H9 (cell line): Measurements from ENCODE around the gene MTA1. TPM values are rescaled to one million over a fixed set of nuclear protein-coding genes. Genes with fewer than 3 reads are reported as not detected.

ENCODE experiments used
- DNase-seq: peaks from one replicate; pipeline ENCODE4 v3.0.0-alpha.2; 2017
- H2AFZ ChIP-seq: one replicate; pipeline ENCODE4 v1.6.1; 2013; ENCODE audit warnings: mild to moderate bottlenecking, low read length, control low read depth, moderate library complexity
- H2AK5ac ChIP-seq: 2 replicates; pipeline ENCODE4 v1.6.1; 2013; ENCODE audit warnings: low read length, control low read depth, mixed read lengths; ENCODE audit not compliant: insufficient read length
- H2BK120ac ChIP-seq: one replicate; pipeline ENCODE4 v1.6.1; 2013; ENCODE audit warnings: low read depth, mild to moderate bottlenecking, low read length, control low read depth, inconsistent platforms; ENCODE audit not compliant: poor library complexity, severe bottlenecking
- H2BK12ac ChIP-seq: 2 replicates; pipeline ENCODE4 v1.6.1; 2013; ENCODE audit warnings: low read length, control low read depth, mixed read lengths, low read depth; ENCODE audit not compliant: insufficient read length
- H2BK15ac ChIP-seq: 2 replicates; pipeline ENCODE4 v1.6.1; 2013; ENCODE audit warnings: low read depth, low read length, control low read depth
- H2BK20ac ChIP-seq: one replicate; pipeline ENCODE4 v1.6.1; 2013; ENCODE audit warnings: low read depth, mild to moderate bottlenecking, low read length, control low read depth, inconsistent platforms; ENCODE audit not compliant: poor library complexity, severe bottlenecking
- H2BK5ac ChIP-seq: 2 replicates; pipeline ENCODE4 v1.6.1; 2013; ENCODE audit warnings: low read length, control low read depth, mixed read lengths; ENCODE audit not compliant: insufficient read length
- H3K14ac ChIP-seq: 2 replicates; pipeline ENCODE4 v1.6.1; 2013; ENCODE audit warnings: low read length, control low read depth; ENCODE audit not compliant: insufficient read depth
- H3K18ac ChIP-seq: 2 replicates; pipeline ENCODE4 v1.6.1; 2013; ENCODE audit warnings: low read depth, mild to moderate bottlenecking, mixed read lengths, low read length, control low read depth; ENCODE audit not compliant: insufficient read length
- H3K23ac ChIP-seq: 2 replicates; pipeline ENCODE4 v1.6.1; 2013; ENCODE audit warnings: low read length, control low read depth, mixed read lengths, low read depth; ENCODE audit not compliant: insufficient read length
- H3K23me2 ChIP-seq: 2 replicates; pipeline ENCODE4 v1.6.1; 2013; ENCODE audit warnings: low read depth, mild to moderate bottlenecking, mixed read lengths, low read length, control low read depth; ENCODE audit not compliant: insufficient read length, poor library complexity, severe bottlenecking
- H3K27ac ChIP-seq: 2 replicates; pipeline ENCODE4 v1.5.1; 2013; ENCODE audit warnings: low read length, control low read depth, mixed read lengths, low read depth; ENCODE audit not compliant: insufficient read length
- H3K27me3 ChIP-seq: 2 replicates; pipeline ENCODE4 v1.6.1; 2013; ENCODE audit warnings: low read length, control low read depth, inconsistent platforms; ENCODE audit not compliant: insufficient read depth
- H3K4ac ChIP-seq: 2 replicates; pipeline ENCODE4 v1.6.1; 2013; ENCODE audit warnings: low read depth, mild to moderate bottlenecking, control low read depth, inconsistent platforms, low read length, moderate library complexity
- H3K4me1 ChIP-seq: 2 replicates; pipeline ENCODE4 v1.6.1; 2013; ENCODE audit warnings: low read length, control low read depth, inconsistent platforms; ENCODE audit not compliant: insufficient read depth
- H3K4me2 ChIP-seq: 2 replicates; pipeline ENCODE4 v1.6.1; 2013; ENCODE audit warnings: low read length, control low read depth, mixed read lengths; ENCODE audit not compliant: insufficient read length, insufficient read depth
- H3K56ac ChIP-seq: 2 replicates; pipeline ENCODE4 v1.6.1; 2013; ENCODE audit warnings: low read depth, mild to moderate bottlenecking, mixed read lengths, low read length, control low read depth; ENCODE audit not compliant: insufficient read length
- H3K79me1 ChIP-seq: 2 replicates; pipeline ENCODE4 v1.6.1; 2013; ENCODE audit warnings: low read depth, mild to moderate bottlenecking, moderate library complexity, low read length, control low read depth, inconsistent platforms; ENCODE audit not compliant: insufficient read depth, poor library complexity, severe bottlenecking
- H3K79me2 ChIP-seq: 2 replicates; pipeline ENCODE4 v1.6.1; 2013; ENCODE audit warnings: low read length, control low read depth, inconsistent platforms; ENCODE audit not compliant: insufficient read depth
- H3K9ac ChIP-seq: 2 replicates; pipeline ENCODE4 v1.6.1; 2013; ENCODE audit warnings: low read length, control low read depth, mixed read lengths; ENCODE audit not compliant: insufficient read length; ENCODE audit errors: extremely low read depth
- H3K9me3 ChIP-seq: one replicate; pipeline ENCODE4 v1.6.1; 2013; ENCODE audit warnings: low read depth, low read length, inconsistent platforms; ENCODE audit not compliant: control insufficient read depth
- H3T11ph ChIP-seq: one replicate; pipeline ENCODE4 v1.6.1; 2013; ENCODE audit warnings: mild to moderate bottlenecking, low read length, control low read depth, inconsistent platforms
- H4K20me1 ChIP-seq: one replicate; pipeline ENCODE4 v1.6.1; 2013; ENCODE audit not compliant: control insufficient read depth, insufficient read length, insufficient read depth
- H4K5ac ChIP-seq: 2 replicates; pipeline ENCODE4 v1.6.1; 2013; ENCODE audit warnings: low read depth, mild to moderate bottlenecking, mixed read lengths, low read length, control low read depth; ENCODE audit not compliant: insufficient read length
- H4K8ac ChIP-seq: replicated peaks from 2 replicates; pipeline ENCODE4 v1.6.1; 2013; ENCODE audit warnings: low read length, control low read depth, mixed read lengths, low read depth; ENCODE audit not compliant: insufficient read length
- H4K91ac ChIP-seq: 2 replicates; pipeline ENCODE4 v1.6.1; 2013; ENCODE audit warnings: low read depth, mild to moderate bottlenecking, moderate library complexity, mixed read lengths, low read length, control low read depth; ENCODE audit not compliant: insufficient read length
- H3K27ac Mint-ChIP-seq, 3 experiments: 2 replicates in 2 of 3; 3 replicates in 1 of 3; pipeline ENCODE4 v1.8.0; 2020 to 2021; ENCODE audit warnings: mixed read lengths in 3 of 3, mild to moderate bottlenecking in 1 of 3, moderate library complexity in 1 of 3
- H3K27me3 Mint-ChIP-seq: 2 replicates; pipeline ENCODE4 v1.8.0; 2021; ENCODE audit warnings: low read depth, mild to moderate bottlenecking, moderate library complexity, mixed read lengths
- H3K36me3 Mint-ChIP-seq, 3 experiments: 2 replicates in 2 of 3; 3 replicates in 1 of 3; pipeline ENCODE4 v1.8.0; 2020 to 2021; ENCODE audit warnings: low read depth in 3 of 3, mixed read lengths in 3 of 3; ENCODE audit not compliant: insufficient read depth in 1 of 3
- H3K4me1 Mint-ChIP-seq, 2 experiments: 2 replicates each; pipeline ENCODE4 v1.8.0; 2020; ENCODE audit warnings: mixed read lengths in 2 of 2
- H3K4me3 Mint-ChIP-seq, 2 experiments: 2 replicates in 1 of 2; 3 replicates in 1 of 2; pipeline ENCODE4 v1.8.0; 2020 to 2021; ENCODE audit warnings: mild to moderate bottlenecking in 2 of 2, mixed read lengths in 2 of 2, moderate library complexity in 1 of 2
- H3K9me3 Mint-ChIP-seq, 2 experiments: 2 replicates in 1 of 2; 3 replicates in 1 of 2; pipeline ENCODE4 v1.8.0; 2020; ENCODE audit warnings: mild to moderate bottlenecking in 2 of 2, mixed read lengths in 2 of 2, moderate library complexity in 1 of 2
- WGBS: extraction: QIAGEN DNeasy Blood & Tissue Kit; methylation state at CpG from one replicate; pipeline ENCODE4 v1.1.7; 2013; ENCODE audit warnings: missing lambda C conversion rate, low lambda C conversion rate, mixed read lengths; ENCODE audit not compliant: insufficient read length; ENCODE audit errors: extremely low coverage; 5-methylcytosine and 5-hydroxymethylcytosine counted together
- total RNA-seq: library from RNA; stranded (reverse); gene quantifications from 2 replicates; pipeline ENCODE4 v1.2.1, GENCODE V29; 2021
- TF ChIP-seq, protein P1 (sequence below): fragments of 200-600 bp; sonication (generic); conservative IDR thresholded peaks from 3 replicates; pipeline ENCODE4 v1.8.0; 2021; ENCODE audit warnings: antibody characterized with exemption, mild to moderate bottlenecking

MTA1 gene
- total RNA-seq, 1 experiment from 2014 or later, result 230 TPM

GRCh38 chr14:105483300-105484068, 63.9 kb downstream of the MTA1 start:
- peaks cover 43% of the 10 kb centered on the region for H3K27me3 ChIP-seq
- H4K20me1 ChIP-seq, result no peaks in the 10 kb centered on the region
- no peak overlapping the region for H2BK120ac ChIP-seq
- H3K27me3 Mint-ChIP-seq, result peaks cover 90% of the 10 kb centered on the region
- H3K4me3 Mint-ChIP-seq, result no peak overlapping the region
- H3T11ph ChIP-seq, result no peak overlapping the region
- H3K23me2 ChIP-seq, result peaks cover 7% of the 10 kb centered on the region
- H3K18ac ChIP-seq, result peak overlapping the region; percentile 91
- no peak overlapping the region for H2BK20ac ChIP-seq
- DNase-seq, result no peak
- peak overlapping the region; percentile 53 for H2BK12ac ChIP-seq
- H3K79me2 ChIP-seq, result no peaks in the 10 kb centered on the region
- H3K36me3 Mint-ChIP-seq, result no peaks in the 10 kb centered on the region
- H4K8ac ChIP-seq, result no peak overlapping the region
- H3K27ac ChIP-seq, result no peak overlapping the region
- H3K23ac ChIP-seq, result no peak overlapping the region
- TF ChIP-seq, protein P1, sequence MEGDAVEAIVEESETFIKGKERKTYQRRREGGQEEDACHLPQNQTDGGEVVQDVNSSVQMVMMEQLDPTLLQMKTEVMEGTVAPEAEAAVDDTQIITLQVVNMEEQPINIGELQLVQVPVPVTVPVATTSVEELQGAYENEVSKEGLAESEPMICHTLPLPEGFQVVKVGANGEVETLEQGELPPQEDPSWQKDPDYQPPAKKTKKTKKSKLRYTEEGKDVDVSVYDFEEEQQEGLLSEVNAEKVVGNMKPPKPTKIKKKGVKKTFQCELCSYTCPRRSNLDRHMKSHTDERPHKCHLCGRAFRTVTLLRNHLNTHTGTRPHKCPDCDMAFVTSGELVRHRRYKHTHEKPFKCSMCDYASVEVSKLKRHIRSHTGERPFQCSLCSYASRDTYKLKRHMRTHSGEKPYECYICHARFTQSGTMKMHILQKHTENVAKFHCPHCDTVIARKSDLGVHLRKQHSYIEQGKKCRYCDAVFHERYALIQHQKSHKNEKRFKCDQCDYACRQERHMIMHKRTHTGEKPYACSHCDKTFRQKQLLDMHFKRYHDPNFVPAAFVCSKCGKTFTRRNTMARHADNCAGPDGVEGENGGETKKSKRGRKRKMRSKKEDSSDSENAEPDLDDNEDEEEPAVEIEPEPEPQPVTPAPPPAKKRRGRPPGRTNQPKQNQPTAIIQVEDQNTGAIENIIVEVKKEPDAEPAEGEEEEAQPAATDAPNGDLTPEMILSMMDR, result no peak
- H2AK5ac ChIP-seq, result no peak overlapping the region
- H3K9ac ChIP-seq, result no peak overlapping the region
- WGBS, result no CpG with 5 or more reads among the region's 18 CpGs
- no peak overlapping the region for H3K27ac Mint-ChIP-seq
- no peaks in the 10 kb centered on the region for H3K79me1 ChIP-seq
- peak overlapping the region; percentile 93 for H3K4ac ChIP-seq
- H3K4me1 ChIP-seq, result no peaks in the 10 kb centered on the region
- no peaks in the 10 kb centered on the region for H3K9me3 ChIP-seq
- no peak overlapping the region for H2BK5ac ChIP-seq
- H2AFZ ChIP-seq, result no peak overlapping the region
- peak overlapping the region; percentile 90 for H3K14ac ChIP-seq
- no peaks in the 10 kb centered on the region for H3K9me3 Mint-ChIP-seq
- peaks cover 11 to 28% of the 10 kb centered on the region in 2 experiments for H3K4me1 Mint-ChIP-seq
- H3K4me2 ChIP-seq, result no peak overlapping the region
- H4K91ac ChIP-seq, result peak overlapping the region; percentile 86
- no peak overlapping the region for H4K5ac ChIP-seq
- no peak overlapping the region for H2BK15ac ChIP-seq
- no peak overlapping the region for H3K56ac ChIP-seq
